ENCODE data around the gene NLRP9.

The NLRP9 gene

DNA sequence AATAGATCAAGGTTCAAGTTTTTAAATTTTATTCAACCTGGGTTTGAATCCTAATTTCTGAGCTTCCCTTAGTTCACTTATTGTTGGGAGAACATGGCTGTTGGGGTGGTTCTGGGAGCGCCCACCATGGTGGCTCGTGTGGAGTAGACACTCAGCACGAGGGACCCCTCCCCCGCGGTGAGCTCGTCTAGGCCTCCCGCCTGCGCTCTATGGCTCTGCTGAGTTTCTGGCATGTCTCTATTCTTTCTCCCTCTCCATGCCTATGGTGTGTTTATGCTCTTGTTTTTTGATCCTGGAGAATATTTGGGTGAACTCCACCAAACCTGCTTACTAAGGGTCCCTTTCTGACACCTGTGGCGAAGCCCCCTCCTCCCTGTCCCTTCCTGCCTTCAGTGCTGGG, 64.7 kb downstream of the NLRP9 start:
- DNase-seq (ENCODE audit: low spot score): no peak

DNA sequence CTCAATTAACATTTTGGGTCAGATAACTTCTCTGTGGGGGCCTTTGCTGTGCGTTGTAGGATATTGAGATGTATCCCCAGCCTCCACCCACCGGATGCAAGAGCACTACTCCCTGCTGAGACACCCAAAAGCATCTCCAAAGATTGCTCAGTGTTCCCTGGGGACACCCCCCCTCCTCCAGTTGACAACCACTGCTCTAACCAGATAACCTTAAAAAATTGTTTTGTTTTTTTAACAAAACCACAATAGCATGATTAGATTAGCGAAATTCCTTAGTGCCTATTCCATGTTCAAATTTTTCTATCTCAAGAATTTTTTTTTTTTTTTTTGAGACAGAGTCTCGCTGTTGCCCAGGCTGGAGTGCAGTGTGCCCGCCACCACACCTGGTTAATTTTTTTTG, 65.8 kb downstream of the NLRP9 start:
- DNase-seq (ENCODE audit: low spot score): peak; percentile 67

DNA sequence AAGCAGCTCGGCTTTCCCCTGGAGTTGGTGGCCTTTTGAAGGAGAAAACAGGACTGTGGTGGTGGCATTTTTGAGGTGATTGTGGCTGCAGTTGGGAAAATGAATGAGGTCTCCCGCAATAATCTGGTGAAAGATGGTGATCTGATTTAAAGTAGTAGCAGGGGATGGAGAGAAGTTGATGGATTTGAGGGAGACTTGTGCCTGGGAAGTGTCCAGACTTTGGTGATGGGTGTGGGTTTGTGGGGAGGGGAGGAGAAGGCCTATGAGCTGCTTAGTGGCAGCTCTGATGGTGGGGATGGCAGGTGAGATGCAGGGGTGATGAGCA, 67.2 kb downstream of the NLRP9 start:
- no peak for DNase-seq (ENCODE audit: low spot score)

DNA sequence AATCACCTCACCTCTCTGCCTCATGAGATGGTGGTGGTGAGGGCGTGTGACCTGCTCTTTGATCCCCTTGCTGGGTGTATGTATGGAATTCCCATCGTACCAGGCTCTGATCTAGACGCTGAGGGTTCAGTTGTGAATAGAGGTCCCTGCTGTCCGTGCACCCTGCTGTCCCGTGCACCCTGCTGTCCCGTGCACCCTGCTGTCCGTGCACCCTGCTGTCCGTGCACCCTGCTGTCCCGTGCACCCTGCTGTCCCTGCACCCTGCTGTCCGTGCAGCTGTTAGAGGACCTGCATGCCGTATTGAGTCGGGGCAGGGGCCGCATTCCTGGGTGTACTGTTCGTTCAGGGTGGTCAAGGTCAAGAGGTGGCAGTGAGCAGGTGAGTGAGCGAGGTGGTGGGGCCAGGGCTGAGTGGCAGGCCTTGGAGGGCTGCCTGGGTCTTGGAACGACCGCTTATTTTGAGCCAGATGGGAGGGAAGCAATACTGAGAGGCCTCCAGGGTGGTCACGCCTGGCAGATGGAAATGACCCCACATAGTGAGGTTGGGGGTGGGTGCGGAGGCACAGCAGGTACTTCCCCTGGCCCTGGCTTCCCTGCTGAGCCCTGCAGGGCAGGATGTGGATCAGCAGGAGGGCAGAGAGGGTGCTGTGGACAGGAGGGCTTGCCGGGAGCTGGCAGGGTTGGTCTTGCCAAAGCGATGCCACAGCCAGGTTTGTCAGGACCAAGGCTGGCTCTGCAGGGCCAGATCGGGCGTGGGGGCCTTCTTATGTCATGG, 67.7 kb downstream of the NLRP9 start:
- DNase-seq (ENCODE audit: low spot score): no peak

DNA sequence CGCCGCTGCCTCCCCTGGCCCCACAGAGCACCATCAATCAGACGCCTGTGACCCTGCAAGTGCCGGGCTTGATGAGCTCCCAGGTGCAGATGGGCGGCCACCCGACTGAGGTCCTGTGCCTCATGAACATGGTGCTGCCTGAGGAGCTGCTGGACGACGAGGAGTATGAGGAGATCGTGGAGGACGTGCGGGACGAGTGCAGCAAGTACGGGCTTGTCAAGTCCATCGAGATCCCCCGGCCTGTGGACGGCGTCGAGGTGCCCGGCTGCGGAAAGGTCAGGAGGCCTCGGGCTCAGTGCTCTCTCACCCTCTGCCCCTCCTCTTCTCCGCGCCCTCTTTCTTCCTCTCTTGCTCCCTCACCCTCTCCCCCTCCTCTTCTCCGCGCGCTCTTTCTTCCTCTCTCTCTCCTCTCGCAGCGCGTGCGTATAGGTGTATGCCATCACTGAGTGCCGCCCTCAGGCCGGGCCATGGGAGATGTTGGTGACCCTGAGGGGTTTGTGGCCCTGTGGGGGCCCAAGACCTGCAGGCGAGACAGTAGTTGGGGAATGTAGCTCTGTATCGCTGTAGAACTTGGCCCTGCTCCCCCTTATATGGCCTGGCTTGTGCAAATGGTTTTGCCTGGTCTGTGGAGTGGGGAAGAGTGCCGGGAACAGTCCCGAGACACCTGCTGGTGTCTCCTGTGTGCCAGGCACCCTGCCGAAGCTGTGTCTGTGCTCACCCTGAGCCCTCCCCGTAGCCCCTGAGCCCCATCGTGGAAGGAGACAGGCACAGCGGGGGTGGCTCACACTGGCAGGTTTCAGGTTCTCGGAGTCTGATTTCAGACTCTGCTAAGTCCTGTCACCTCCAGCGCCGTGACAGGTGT, 68.6 kb downstream of the NLRP9 start:
- DNase-seq (ENCODE audit: low spot score): no peak

DNA sequence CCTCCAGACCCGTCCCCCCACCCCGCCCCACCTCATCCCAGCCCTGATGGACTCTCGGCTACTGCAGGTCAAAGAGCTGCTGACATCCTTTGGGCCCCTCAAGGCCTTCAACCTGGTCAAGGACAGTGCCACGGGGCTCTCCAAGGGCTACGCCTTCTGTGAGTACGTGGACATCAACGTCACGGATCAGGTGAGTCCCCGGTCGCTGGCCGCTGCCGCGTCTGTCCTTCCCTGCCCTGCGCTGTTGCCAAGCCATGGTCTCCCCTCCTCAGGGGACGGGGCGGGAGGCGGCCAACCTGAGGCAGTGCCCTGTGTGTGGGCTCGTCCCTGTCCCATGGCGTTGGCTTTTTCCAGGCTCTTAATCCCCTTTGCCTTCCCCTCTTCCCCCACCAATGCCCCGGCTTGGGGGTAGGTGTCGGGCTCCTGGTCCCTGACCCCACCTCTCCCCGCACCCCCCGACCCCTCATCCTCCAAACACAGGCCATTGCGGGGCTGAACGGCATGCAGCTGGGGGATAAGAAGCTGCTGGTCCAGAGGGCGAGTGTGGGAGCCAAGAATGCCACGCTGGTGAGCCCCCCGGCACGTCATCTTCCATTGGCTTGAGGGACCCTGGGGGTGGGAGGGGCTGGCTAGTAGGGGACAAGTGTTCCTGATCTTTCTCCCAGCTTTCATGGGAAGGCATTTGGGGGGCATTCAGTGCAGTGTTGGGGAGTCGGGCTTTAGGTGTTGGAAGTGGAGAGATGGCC, 69.4 kb downstream of the NLRP9 start:
- DNase-seq (ENCODE audit: low spot score): no peak

DNA sequence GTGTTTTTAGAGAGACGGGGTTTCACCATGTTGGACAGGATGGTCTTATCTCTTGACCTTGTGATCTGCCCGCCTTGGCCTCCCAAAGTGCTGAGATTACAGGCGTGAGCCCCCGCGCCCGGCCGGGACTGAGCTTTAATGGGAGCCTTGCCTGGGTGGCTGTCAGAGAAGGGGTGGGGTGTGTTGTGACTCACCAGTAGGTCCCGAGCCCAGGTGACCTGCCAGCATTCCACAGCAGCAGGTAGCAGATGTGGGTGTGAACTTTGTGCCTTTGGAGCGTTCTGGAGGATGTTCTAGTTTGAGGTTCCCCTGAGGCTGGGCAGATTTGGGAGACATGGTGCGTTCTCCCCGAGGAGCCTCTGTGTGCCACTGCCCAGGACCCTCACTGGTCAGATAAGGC, 70.2 kb downstream of the NLRP9 start:
- no peak for DNase-seq (ENCODE audit: low spot score)

DNA sequence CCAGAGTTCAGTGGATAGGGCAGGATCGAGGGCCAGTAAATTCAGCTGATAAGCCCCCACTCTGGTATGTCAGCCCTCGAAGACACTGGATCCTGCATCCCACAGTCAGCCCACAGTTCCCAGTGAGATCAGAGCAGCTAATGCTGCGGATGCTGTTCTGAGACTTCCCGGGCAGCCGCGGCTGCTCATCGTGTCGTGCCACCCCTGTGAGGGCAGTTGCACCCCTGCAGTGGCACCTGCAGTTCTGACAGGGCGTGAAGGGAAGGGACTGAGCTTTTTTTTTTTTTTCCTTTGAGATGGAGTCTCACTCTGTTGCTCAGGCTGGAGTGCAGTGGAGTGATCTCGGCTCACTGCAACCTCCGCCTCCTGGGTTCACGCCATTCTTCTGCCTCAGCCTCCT, 70.7 kb downstream of the NLRP9 start:
- no peak for DNase-seq (ENCODE audit: low spot score)

DNA sequence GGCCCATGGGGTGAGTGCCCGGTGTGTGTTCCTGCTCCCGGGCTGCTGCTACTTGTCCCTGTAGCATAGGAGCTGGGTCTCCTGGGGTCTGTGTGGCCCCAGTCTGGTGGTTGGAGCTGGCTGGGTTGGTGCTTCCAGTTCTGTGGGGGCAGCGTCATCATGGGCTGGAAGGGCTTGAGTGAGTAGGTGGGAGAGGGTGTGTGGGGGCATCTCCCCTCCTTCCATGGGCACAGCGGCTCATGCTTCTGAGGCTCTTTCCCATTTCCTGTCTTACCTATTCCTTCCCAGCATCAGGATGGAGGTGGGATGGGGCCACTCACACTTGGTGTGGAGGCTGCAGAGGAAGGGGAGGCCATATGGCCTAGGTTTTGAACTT, 71.2 kb downstream of the NLRP9 start:
- no peak for DNase-seq (ENCODE audit: low spot score)

DNA sequence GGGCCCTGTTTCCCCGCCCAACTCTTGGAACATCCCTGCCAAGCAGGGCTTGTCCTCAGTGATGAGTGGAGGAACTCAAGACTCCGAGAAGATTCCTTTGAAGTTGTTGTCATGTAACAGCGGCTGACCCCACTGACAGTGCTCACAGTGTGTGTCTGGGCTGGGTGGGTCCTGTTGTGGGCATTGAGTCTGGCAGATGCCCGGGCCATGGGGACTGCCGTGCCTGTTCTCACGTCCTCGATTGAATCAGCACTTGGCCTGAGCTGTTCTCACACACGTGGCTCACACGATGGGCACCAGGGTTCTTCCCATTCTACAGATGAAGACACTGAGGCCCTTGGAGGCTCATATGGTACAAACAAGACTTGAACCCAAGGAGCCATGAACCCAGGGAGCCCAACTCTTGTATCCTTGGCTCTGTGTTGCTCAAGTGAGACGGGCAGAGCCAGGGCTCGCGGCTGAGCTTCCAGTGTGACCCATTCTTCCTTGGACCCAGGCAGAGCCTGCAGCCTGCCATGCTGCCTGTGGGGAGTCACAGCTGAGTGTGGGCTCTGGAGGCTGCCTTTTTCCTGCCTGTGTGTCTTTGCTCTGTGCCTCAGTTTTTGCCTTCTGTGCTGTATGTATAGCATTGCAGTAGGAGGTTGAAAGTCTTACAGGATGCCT, 71.7 kb downstream of the NLRP9 start:
- no peak for DNase-seq (ENCODE audit: low spot score)

DNA sequence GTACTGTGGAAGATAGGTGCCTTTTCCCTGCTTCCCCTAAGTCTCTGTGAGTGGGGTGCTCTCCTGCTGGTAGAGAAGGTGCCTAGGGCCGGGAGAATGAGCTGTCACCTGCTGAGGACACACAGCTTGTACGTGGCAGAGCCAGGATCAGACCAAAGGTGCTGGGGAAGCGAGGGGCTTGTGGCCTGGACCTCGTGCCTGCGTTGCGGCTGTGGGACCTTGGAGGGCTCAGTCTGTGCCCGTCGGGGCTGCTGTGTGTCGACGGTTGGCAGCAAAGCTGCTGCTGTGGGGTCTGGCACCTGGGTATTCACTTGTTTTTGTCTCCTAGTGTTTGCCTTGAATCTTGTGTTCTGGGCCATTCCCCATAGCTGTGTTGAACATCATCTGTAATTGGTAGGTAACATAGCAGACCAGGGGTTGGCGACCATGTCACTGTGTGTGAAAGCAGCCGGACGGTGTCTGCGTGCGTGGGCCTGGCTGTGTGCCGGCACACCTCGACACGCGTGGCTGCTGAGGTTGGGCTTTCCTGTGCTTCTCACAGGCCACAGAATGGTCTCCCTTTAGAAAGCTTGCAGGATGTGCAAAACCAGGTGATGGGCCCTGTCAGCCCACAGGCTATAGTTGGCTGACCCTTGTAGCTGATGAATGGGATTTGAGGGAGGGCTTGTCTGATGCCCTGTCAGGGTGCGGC, 74.2 kb downstream of the NLRP9 start:
- no peak for DNase-seq (ENCODE audit: low spot score)

DNA sequence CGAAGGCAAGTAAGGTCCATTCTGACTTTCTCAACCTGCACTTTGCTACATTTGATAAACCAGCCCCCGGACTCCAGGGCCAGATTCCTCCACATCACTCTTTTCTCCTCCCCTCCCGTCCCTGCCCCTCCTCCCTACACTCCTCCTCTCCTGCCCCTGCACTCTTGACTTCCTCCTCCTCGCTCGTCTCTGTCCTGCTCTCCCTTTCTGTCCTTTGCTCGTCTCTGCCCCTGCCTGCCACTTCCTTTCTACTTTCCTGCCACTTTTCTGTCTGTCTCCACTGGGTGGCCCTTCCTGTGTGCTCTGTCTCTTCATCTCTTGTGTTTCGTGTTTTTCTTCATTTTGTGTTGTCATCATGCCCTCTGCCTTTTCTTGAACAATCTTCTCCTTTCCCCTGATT, 76.4 kb downstream of the NLRP9 start:
- no peak for DNase-seq (ENCODE audit: low spot score)

DNA sequence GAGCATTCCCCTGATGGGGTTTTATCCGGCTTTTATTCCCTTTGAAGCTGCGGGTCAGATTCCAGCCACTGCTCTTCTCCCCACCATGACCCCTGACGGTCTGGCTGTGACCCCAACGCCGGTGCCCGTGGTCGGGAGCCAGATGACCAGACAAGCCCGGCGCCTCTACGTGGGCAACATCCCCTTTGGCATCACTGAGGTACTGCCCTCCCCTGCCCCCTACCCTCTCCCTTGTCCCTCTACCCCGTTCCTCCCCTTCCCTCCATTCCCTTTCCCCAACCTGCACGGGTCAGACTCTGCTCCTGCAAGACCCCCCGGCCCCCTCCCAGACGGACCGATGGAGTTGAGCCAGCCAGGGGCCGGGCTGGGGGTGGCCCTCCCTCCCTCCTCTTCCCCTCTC, 77.2 kb downstream of the NLRP9 start:
- DNase-seq (ENCODE audit: low spot score): no peak

DNA sequence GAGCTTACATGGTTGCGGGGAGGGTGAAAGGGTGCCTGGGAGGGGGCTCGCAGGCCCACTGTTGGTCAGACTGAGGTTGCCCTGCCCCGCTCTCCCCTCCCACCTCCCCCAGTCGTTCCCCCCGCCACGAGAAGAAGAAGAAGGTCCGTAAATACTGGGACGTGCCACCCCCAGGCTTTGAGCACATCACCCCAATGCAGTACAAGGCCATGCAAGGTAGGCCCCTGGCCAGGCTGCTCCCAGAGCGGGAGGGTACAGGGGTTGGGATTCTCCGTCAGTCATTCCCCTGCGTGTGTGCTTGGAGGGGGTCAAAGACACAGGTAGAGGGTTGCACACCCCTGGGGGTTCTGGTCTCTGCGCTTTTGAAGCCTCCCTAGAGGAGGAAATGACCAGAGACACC, 77.8 kb downstream of the NLRP9 start:
- DNase-seq (ENCODE audit: low spot score): no peak

DNA sequence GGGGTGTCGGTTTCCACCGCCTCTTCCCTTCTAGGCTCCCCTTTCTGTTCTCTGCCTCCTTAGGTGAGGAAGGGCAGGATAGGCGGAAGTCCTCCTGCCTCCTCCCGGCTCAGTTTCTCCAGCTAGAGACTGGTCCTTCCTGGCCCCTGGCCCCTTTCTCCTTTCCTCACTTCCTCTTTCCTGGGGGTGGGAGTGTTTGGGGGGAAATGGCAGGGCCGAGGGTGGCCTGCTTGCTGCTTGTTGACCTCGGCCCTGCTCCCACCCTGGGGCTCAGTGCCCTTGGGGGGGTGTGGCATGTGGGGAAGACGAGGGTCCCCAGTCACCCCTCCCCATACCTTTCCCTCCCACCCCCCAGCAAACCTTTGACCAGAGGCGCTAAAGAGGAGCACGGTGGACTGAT, 78.4 kb downstream of the NLRP9 start:
- DNase-seq (ENCODE audit: low spot score): no peak

DNA sequence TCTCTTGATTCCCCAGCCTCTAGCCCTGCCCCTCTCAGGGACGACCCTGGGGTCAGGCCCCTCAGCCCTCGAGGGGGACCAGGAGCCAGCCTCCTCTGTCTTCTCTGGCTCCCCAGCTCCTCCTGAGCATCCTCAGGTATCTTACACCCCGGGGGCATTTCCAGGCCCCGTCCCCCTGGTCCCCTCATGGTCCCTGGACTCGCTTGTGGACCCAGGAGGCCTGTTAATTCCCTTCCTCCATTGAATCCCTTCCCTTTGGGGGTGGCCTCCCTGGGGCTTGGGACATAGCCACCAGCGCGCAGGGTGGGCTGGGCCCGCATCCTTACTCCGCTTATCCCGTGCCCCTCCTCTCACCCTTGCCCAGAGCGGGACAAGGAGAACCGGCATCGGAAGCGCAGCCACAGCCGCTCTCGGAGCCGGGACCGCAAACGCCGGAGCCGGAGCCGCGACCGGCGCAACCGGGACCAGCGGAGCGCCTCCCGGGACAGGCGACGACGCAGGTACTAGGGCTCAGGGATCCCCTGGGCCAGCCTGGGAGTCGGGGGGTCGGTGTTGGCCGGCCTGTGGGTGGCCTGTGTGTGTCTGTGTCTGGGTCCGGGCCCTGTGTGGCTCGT, 79.2 kb downstream of the NLRP9 start:
- DNase-seq (ENCODE audit: low spot score): no peak

All from AG08396 (cell line).